Activated T-helper 9 cell treated with anti-CD3 and anti-CD28 coated beads, Interleukin-2, amount 50 U/mL, for 16 hours (primary cell): Measurements from ENCODE around the gene CDHR3.
"Not testable (repeated sequence)": the region's sequence is repeated elsewhere in the genome, so short reads cannot be mapped to it uniquely, and the experiment has no call there.

ENCODE experiments used
- DNase-seq: peaks from one replicate; pipeline ENCODE4 v3.0.0-alpha.2; 2020; ENCODE audit warnings: low read depth

CDHR3 gene

DNA sequence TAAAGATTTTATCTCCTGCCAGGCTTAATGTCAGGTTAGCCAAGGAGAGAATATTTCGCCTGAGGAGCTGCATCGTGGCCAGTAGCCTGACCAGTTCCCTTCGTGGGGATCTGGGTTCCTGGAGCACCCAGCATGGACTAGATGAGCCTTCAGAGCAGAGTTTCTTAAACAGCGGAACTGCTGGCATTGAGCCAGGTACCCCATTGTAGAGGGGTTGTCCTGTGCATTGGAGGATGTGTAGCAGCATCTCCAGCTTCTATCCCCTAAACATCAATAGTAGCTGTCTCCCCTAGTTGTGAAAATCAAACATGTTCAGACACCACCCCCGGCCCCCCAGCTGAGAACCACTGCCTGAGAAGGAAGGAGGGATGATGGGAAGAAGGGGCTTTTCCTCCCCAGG is 36.2 kb downstream of the CDHR3 start:
- no peak for DNase-seq

DNA sequence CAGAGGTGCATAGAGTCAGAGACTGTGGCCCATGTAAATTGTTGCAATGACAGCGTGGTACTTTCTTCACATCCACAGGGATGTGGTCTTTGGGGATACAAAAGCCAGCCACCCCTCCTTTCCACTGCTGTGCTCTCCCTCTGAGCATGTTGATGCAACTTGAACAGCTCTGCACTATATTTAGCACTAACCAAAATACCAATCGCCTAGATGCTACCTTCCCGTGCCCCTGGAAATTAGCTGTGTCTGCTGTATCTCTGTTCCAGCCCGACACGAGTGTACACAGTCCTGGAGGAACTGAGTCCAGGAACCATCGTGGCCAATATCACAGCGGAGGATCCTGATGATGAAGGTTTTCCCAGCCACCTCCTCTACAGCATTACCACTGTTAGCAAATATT is 38.1 kb downstream of the CDHR3 start:
- DNase-seq: no peak

DNA sequence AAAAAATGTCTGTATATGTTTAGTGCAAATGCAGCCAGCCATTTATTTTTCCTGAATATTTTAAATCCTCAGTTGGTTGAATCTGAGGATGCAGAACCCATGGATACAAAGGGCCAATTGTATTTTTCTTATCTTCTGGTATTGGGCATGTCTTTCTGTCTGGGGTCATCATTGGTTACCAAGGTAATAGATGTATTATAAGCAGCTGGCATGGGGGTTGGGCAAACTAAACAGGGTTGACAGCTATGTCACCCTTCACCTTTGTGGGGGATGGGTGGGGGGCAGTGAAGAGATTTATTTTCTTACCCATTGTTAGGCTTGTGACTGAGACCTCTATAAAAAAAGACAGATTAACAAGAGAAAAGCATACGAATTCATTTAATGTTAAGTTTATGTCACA is 38.8 kb downstream of the CDHR3 start:
- DNase-seq: no peak

DNA sequence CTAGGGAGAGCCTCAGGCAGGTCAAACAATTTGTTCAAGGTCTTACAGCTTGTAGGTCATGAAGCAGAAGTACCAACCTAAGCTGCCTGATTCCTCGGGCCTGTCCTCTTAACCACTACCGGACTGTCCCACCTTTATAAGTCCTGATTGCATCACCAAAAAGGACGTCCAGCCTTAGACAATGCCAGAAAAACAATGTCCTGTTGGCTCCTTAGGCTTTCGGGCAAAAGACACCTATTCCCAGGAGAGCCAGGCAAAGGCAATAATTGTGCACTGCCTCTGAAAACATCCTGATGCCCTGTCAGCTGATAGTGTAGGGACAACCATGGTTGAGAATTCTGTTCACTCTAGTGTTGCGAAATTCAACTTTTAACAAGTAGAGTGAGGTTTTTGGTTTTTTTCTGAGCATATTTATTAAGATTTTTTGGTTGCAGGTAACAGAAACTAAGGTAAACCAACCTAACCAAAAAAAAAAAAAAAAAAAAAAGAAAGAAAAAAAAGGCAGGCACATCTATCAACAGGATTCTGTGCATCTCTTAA is 40.5 kb downstream of the CDHR3 start:
- no peak for DNase-seq

DNA sequence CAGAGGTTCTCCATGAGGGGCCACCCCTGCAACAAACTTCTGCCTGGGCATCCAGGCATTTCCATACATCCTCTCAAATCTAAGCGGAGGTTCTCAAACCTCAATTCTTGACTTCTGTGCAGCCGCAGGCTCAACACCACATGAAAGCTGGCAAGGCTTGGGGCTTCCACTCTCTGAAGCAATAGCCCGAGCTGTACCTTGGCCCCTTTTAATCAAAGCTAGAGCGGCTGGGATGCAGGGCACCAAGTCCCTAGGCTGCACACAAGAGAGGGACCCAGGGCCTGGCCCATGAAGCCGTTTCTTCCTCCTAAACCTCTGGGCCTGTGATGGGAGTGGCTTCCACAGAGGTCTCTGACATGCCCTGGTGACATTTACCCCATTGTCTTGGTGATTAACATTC is 43.8 kb downstream of the CDHR3 start:
- no peak for DNase-seq

DNA sequence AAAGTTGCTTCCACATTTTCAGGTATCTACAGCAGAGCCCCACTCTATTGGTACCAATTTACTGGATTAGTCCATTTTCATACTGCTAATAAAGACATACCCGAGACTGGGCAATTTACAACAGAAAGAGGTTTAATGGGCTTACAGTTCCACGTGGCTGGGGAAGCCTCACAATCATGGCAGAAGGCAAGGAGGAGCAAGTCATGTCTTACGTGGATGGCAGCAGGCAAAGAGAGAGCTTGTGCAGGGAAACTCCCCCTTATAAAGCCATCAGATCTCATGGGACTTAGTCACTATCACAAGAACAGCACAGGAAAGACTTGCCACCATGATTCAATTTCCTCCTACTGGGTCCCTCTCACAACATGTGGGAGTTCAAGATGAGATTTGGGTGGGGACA is 44.7 kb downstream of the CDHR3 start:
- DNase-seq: not testable (repeated sequence)

DNA sequence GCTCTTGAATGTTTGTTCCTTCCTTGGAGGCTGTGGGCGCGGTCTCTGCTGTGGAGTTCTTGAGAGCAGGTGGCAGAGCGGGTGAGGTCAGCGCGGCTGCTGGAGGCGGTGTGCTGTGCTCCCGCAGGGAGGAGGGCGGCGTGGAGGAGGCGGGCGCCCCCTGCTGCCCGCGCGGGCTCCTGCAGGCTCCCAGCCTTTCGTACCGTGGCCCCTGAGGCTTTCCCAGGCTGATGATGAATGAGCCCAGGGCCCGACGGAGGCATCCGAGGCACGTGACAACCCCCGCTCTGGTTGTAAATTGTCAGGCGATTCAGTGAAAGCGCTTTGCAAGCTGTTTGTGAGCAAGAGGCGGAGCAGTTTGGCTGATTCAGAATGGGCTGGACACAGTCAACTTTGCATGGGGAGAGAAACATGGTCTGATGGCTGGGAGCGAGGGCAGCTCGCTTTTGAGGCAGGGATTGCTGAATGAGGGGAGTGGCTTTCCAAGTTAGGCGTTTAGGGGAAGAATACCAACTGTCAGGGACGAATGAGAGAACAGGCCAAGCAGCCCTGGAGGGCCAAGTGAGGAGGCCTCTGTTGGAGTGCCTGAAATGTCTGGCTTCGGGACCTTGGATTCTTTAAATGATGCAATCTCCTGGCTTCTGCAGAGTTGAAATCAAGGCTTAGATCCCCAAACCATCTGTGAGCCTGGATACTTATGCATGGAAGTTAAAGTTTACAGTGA is 46.6 kb downstream of the CDHR3 start:
- DNase-seq: peak; percentile 74

DNA sequence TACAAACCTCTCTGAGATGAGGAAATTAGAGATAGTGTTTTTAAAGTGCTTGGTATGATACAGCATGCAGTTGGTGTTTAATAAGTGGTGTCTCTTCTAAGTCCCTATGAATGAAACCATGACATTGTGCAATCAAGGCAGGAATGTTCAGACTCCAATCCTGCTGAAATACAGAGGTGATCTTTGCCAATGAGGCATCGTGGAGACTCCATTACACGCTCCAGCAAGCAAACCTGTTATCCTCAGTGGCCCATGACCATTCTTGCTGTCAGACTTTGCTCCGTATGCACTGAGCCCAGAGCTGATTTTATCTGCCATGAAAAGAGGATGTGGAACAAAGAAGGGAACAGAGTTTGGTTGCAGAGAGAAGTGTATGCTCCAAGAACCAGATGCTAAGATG is 47.3 kb downstream of the CDHR3 start:
- no peak for DNase-seq

DNA sequence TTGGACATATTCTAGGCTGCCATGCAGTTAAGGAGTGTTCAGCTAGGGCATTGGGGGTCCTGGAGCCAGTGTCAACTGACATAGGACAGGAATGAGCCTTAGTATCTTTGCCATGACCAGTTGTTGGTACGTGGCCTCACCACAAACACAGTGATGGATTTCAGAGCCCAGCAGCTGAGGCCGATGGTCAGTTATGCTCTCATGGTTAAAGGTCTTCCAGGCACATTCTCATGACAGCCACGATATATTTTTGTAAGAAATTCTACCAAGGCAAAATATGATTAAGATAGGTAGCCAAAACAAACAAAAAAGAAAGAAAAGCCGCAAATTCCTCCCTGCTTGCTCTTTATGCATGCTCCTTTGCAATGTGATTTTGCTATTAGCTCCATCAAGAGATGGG is 47.8 kb downstream of the CDHR3 start:
- DNase-seq: no peak

DNA sequence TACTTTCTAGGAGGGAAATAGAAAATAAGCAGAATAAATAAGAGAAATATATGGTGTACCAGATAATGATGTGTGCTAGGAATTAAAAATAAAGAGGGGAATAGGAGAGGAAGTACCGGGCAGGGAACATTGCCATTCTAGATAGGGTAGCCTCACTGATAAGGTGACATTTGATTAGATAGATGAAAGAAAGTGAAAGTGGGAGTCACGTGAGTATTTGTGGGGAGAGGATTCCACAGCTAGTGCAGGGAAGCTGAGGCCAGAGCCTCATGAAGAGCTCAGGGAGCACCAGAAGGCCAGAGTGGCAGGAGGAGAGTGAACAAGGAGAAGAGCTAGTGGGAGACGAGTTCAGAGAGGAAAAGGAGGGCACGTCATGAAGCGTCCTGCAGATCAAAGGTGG is 49.1 kb downstream of the CDHR3 start:
- DNase-seq: no peak

DNA sequence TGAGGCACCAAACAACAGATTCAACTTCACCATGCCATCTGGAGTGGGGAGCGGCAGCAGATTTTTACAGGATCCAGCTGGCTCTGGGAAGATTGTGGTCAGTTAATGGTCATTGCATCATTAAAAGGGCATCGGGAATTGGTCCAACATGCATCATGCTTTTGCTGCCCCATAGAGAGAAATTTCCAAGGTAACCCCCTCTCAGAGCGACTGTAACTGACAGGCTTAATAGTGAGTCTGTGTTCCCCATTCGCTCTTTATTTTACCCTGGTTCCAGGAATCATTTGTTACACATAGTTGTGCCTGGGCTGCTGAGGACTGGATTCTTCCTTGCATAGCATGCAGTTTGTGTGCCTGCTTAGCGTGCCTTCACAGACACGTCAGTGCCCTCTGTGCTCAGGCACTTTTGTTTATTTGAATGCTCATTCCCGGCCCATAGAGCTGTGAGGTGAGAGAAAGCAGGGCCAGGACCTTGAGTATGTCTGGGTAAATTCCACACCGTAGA is 49.9 kb downstream of the CDHR3 start:
- DNase-seq: no peak

DNA sequence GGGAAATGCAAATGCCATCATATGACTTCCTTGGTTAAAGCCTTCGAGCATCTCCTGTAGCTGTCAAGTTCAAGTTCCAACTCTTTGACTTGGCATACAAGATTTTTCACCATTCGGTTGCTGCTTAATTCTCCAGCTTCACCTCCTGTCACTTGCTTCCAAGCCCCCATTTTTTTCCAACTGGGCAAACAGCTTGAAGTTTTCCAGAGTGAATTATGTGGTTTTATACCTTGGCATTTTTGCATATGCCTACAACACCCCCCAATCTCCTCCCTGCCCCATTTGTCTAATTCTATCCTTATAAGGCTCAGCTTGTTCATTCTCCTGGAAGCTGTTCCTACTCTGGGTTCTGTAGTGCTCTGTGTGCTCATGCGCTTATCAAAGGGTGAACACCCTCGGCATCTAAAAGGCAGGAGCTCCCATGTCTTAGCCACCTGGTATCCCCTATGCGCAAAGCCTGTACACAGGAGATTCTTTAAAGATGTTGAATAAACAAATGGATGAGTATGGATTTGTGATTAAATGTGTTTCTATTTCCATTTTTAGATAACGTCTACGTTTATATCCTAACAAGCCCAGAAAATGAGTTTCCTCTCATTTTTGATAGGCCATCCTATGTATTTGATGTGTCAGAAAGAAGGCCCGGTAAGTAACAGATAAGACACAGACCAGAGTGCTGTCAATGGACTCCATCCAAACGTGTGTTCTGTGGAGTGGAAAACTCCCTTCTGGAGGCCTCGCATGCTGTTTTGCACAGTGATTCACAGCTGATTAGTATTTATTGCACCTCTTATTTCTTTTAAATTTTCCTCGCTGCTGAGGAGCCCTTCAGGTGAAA is 52.5 kb downstream of the CDHR3 start:
- DNase-seq: no peak

DNA sequence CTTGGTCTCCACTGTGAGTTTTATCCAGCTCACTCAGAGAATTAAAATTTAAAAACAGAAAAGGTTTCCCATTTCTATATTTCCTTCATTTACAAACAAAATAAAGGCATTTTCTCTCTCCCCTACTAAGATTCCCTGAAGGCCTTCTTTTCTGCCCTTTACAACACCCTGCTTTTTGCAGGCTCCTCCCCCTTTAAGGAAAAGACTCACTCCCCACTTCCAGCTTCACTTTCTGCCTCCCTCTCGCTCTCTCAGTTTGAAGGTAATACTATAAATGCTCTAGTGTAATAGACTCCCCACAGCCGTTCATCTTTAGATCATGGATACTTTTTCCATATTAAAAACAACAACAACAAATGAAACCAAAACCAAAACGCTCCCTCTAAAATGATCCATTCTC is 53.3 kb downstream of the CDHR3 start:
- no peak for DNase-seq

DNA sequence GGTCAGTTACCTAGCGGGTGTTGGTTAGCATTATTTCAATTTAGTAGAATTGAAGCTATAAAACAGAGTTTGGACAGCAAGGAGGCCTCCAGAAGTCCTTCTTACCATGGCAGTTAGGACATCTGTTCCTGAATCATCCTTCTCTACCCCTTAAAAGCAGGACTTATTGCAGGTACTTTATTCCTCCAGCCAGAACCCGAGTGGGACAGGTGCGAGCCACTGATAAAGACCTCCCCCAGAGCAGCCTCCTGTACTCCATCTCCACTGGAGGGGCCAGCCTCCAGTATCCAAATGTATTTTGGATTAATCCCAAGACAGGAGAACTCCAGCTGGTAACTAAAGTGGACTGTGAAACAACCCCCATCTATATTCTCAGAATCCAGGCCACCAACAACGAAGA is 54.6 kb downstream of the CDHR3 start:
- no peak for DNase-seq

DNA sequence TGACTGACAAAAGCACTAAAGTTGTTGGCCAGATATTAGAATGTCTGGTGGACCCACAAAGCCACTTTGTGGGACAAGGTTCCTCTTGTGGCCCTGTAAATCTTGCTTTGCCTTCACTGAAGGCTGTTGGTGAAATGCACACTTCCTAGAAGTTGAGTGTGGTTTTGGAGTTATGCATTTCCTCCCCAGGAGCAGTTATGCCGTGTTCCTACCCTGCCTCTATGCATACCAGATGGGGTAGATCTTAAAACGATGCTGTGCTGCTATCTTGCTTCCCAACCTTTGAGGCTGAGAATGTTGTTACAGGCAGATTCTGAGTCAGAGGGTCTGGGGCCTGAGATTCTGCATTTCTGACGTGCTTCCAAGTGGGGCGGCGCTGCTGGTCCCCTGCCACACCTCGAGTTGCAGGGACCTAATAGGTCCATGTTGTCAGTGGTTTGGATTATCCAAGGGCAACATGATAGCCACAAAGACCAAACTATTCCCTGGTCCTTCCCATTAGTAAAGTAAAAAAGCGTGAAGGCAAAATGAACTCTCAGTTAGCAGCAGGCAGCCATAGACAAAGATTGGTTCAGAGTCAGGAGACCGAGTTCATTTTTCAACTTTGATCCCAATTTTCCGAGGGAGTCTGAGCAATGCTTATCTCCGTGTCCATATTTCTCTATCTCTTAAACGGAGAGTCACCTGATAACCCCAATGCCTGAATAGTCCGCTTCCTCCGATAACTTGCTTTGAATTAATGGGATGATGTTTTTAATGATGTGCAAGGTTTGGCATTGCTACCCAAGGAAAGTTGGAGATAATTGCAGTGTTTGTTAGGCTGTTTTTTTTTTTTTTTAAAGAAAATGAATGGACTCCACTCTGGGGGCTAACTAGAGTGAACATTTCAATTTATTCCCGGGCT is 55.8 kb downstream of the CDHR3 start:
- no peak for DNase-seq

DNA sequence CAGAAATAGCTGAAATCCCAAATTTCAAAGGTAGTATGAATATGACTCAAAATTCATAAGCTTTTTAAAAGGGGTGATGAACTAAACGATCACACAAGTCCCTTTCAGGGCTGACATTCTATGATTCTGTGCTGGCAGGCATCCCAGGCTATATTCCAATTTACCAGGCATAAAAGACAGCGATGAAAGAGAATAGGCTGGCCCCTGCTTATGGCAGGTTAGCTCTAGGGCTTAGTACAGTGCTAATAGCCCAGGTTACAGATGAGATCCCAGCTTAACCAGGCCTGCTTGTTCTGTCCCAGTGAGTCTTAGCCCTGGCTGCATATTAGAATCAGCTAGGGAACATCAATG is 56.4 kb downstream of the CDHR3 start:
- DNase-seq: no peak

DNA sequence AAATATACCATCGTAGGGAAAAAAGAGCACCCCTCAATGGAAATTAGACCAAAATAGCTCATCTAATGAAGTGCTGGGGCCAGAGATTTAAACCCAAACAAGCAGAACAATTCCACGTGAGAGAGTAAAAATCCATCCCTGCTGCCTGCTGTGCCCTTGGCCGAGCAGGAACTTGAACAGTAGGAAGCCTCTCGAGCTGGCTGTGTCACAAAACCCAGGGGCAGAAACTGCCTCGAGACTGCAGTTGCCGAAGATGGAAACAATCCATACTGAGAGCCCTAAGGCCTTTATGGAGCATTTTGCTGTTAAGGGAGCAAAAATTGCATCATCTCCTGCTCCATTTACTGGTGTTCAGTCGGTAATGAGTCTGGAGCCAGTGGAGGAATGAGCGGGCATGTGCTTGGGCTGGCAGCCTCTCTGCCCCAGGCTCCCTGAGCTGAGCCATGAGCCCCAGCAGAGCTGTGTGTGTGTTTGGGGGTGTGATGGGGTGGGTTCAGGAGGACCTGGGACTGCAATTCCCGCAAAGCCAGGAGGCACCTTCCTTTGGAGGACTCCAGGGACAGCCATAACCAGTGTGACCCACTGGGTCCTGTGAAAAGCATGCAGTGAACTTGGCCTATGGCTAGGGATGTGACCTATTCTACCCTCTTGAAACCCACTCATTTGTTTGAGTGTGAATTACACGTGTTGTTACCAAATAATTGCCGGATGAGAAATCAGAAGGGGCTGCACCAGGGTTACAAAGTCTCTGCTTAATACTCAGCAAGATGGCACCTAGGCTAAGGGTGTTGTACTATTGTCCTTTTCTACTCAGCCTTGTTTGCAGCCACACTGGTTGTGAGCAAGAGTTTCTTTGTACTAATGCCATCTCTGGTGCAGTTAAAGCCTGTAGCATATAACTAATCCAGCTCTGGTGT is 58.3 kb downstream of the CDHR3 start:
- no peak for DNase-seq

DNA sequence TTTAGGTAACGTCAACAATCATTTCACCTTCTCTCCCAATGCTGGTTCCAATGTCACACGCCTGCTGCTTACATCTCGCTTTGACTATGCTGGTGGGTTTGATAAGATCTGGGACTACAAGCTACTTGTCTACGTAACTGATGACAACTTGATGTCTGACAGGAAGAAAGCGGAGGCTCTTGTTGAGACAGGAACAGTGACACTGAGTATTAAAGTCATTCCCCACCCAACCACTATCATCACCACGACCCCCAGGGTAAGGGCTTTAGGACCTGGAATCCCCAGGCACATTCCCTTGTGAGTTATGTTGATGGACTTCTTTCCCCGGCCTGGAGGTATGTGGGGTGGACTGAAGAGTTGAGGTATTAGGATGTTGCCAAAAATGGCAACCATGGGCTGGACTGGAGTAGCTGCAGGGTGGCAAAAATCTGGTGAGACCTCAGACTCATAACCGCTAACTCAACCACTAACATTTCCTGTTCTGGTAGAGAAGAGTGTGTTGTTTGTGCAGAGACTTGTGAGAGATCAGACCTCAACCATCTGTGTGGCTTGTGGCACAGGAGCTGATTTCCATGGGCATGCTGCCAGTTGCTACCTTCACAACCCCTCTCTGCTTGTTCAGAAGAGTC is 59.2 kb downstream of the CDHR3 start:
- peak; percentile 40 for DNase-seq

DNA sequence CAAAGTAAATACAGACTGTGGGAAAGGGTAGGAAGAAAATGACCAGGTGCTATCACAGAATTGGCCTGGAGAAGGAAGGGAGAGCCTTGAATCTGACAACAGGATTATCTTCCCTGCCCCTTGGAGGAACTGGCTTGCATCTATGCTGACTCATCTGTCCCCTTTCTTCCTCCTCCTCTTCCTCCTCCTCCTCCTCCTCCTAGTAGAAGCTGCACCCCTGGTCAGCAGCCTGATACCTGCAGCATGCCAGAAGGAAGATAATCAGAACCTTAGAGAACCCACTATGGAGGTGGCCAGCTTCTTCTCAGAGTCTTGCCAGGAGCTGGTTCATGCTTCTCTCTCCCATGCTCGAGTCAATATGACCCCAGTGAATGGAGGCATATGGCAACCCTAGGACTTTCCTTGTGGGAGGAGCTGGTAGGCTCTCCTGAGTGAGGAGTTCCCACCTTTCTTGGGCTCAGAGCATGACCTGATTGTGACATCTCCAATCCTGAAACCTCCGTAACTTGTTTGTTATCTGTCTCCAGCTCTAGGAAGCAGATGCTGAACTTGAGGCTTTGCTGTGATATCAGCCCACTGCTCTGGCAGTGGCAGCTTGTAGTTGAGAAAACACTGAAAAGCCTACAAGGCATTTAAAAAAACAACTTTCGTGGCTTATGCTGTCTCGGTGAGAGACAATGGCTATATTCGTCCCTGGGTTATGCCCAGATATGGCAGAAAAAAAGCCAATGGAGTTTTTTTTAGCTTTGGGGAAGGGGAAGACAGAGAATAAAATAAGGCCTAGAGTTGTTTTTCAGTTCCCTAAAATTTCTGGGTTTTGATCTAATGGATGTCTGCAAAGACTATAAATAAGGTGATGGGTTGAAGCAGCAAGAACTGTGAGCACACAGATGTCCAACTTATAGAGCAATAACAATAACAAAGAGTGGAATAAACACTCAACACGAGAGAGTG is 60.6 kb downstream of the CDHR3 start:
- DNase-seq: no peak

DNA sequence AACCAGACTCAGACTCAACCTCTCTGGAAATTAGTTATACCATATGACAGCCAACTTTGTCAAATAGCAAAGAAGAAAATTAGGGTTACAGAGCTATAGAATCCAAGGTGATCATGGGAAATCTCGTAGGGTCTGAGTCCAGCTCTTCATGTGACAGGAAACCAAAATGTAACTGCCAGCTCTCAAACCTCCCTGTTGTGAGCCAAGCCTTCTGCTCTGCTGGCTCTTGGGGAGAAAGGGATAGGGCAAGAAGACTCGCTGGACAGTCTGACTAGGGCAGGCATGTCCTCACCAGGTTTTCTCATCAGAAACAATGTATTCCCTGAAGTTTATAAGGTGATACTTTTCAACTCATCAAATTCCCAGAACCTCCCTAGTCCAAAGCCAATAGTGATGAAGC is 63.0 kb downstream of the CDHR3 start:
- DNase-seq: no peak
